Activated CD4-positive, CD25-positive, alpha-beta regulatory T cell treated with anti-CD3 and anti-CD28 coated beads, Interleukin-2, amount 50 U/mL, for 16 hours (primary cell): ENCODE results near the gene INPP5J.

Source experiments
- DNase-seq: peaks from one replicate; pipeline ENCODE4 v3.0.0-alpha.2; 2020; ENCODE audit warnings: low read depth, low spot score

Gene INPP5J

GRCh38 chr22:31123292-31123602, 481 bp downstream of the INPP5J start:
- no peak for DNase-seq

DNA sequence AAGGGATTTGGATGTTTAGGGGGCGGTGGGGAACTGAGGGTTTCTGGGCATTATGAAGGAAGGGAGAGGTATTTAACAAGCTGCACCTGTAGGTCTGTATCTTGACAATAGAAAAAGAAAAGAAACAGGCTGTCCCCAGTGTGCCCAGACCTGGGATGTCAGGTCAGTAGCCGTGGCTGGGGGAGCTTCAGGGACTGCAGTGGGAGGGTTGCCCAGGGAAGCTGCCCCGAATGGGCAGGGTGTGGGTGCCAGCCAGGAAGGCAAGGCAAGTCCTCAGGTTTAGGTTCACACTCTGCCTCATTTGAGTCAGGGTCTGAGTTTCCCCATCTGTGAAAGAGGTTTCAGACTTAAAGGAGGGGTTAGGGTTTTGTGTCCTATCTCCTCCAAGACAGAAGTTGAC, 1.5 kb downstream of the INPP5J start:
- no peak for DNase-seq

DNA sequence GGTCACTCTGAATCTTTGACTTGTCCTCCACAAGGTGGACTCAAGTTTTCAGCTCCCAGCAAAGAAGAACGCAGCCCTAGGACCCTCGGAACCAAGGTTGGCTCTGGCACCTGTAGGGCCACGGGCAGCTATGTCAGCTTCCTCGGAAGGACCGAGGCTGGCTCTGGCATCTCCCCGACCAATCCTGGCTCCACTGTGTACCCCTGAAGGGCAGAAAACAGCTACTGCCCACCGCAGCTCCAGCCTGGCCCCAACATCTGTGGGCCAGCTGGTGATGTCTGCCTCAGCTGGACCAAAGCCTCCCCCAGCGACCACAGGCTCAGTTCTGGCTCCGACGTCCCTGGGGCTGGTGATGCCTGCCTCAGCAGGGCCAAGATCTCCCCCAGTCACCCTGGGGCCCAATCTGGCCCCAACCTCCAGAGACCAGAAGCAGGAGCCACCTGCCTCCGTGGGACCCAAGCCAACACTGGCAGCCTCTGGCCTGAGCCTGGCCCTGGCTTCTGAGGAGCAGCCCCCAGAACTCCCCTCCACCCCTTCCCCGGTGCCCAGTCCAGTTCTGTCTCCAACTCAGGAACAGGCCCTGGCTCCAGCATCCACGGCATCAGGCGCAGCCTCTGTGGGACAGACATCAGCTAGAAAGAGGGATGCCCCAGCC, 2.2 kb downstream of the INPP5J start:
- DNase-seq, result no peak

GRCh38 chr22:31125521-31126117, 2.9 kb downstream of the INPP5J start:
- DNase-seq, result no peak

- DNase-seq, result no peak
Measured at GRCh38 chr22:31126128-31126868, 3.5 kb downstream of the INPP5J start.

GRCh38 chr22:31126869-31127175, 4.1 kb downstream of the INPP5J start:
- DNase-seq, result no peak

DNA sequence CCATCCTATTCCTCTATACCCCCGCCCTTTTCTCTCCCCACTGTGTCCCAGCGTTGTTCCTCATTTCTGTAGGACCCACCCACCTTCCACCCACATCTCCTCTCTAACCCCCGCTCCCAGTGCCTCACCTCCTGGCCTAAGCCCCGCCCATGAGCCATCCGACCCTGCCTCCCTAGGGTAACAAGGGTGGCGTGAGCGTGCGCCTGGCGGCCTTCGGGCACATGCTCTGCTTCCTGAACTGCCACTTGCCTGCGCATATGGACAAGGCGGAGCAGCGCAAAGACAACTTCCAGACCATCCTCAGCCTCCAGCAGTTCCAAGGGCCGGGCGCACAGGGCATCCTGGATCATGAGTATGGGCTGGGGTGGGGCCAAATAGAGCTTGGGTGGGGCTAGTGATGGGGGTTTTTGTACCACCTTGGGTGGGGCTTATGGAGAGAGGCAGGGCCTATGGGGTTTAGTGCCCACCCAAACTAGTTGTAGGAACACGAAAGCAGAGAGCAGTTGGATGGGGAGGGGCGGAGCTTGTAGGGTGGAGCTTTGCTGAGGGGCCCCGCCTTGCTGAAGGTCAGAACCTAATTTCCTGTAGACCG, 4.5 kb downstream of the INPP5J start:
- DNase-seq, result no peak

- no peak for DNase-seq
Measured at GRCh38 chr22:31128156-31128555, 5.4 kb downstream of the INPP5J start.

GRCh38 chr22:31130873-31131272, 8.1 kb downstream of the INPP5J start:
- DNase-seq, result no peak

DNA sequence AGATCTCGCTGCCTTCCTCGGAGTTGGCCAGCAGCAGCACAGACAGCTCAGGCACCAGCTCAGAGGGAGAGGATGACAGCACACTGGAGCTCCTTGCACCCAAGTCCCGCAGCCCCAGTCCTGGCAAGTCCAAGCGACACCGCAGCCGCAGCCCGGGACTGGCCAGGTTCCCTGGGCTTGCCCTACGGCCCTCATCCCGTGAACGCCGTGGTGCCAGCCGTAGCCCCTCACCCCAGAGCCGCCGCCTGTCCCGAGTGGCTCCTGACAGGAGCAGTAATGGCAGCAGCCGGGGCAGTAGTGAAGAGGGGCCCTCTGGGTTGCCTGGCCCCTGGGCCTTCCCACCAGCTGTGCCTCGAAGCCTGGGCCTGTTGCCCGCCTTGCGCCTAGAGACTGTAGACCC, 11.1 kb downstream of the INPP5J start:
- no peak for DNase-seq

DNA sequence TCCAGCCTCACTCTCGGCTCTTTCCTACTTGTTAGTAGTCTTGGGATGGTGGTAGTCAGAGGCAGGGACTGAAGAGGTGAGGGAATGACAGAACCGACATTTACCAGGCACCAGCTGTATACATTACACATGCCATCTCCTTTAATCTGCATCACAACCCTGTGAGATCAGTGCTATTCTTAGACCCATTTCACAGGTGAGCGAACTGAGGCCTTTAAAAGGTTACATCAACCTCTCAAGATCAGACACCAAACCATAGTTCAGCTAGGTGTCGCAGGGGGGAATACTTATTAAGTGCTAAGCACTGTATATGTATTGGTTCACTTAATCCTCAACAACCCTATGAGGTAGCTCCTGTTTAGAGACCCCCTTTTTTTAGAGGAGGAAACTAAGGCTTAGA, 11.9 kb downstream of the INPP5J start:
- no peak for DNase-seq

GRCh38 chr22:31135706-31136105, 12.9 kb downstream of the INPP5J start:
- DNase-seq, result no peak

DNA sequence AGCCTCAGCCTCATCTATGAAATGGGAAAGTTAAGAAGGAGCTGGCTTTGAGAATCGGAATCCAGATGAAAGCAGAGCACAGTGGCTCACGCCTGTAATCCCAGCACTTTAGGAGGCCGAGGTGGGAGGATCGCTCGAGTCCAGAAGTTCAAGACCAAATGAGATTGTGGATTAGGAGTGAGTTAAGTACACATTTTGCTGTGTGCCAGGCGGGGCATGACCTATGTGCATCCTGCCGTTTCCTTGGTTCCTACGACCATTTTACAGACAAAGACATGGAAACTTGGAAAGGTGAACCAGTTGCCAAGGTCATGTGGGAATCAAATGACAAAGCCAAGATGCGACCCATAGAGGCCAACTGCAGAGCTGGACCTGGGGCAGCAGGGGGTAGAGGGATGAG, 13.4 kb downstream of the INPP5J start:
- DNase-seq, result no peak

DNA sequence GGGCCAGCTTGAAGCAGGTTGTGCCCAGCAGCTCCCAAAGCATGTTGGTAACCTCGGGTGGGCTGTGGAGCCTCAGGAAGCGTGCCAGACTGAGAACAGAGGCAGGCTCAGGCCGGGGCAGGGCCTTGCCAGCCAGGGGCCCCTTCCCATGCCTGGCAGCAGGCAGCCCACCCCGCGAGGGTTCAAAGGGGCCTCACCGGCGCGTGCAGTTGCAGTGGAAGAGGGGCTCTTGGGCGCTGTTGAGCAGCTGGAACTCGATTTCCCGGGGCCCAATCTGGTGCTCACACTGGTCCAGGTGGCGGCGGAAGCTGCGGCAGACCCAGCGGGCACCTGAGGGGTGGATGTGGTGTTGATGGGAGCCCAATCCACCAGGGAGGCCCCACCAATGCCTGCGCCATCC, 13.9 kb downstream of the INPP5J start:
- no peak for DNase-seq

- no peak for DNase-seq
Measured at GRCh38 chr22:31137721-31138120, 15.0 kb downstream of the INPP5J start.

DNA sequence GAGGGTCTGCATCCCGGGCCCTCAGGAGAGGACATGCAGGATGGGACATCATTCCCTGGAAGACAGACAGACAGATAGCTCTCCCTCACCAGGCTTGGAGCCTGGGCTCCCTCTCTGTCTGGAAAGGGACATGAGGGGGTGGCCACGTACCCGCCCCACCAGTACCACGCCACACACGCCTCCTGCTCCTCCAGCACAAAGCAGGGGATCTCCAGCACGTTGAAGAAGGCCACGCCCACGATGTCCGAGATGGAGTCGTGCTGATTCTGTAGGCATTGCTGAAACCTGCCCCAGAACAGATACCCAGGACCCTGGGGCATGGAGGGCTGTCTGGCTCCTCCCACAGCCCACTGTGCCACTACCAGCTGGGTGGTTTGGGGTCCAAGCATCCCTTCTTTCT, 15.4 kb downstream of the INPP5J start:
- no peak for DNase-seq

GRCh38 chr22:31139066-31139465, 16.3 kb downstream of the INPP5J start:
- DNase-seq, result no peak

GRCh38 chr22:31139866-31140716, 17.3 kb downstream of the INPP5J start, which contains the start of gene PLA2G3:
Gene PLA2G3 (minus strand): TSS chr22:31140508. CDS start chr22:31140354, 154 bp downstream.
- no peak for DNase-seq

- no peak for DNase-seq
Measured at GRCh38 chr22:31140746-31141145, 18.0 kb downstream of the INPP5J start.

- DNase-seq, result no peak
Measured at GRCh38 chr22:31141551-31141950, 18.8 kb downstream of the INPP5J start.

GRCh38 chr22:31142285-31142684, 19.5 kb downstream of the INPP5J start:
- DNase-seq, result no peak

DNA sequence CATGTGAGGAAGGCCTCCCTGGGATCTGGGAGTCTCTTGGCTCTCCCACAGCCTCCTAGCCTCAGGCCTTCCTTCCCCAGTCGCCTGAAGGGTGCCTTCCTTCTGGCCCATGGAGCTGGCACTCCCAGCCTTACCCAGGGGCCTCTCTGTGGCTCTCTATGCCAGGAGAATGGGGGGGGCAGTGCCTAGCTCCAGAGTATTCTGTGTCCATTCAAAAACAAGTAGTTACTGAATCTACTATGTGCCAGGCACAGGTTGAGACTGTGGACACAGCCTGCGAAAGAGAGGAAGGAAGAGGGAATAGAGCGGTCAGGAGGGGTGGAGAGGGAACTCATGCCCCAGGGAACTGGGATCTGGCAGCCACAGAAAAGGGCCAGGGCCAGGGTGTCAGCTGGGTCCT, 20.3 kb downstream of the INPP5J start:
- DNase-seq, result no peak
